NCI-H2227 treated with DMSO at 0.1 percent for 48 hours (cell line): ENCODE results near the gene LMX1A.
A peak's percentile ranks its signal among the peaks of the same experiment; 100 is the strongest.

Source experiments
- DNase-seq: peaks from one replicate; lab custom pipeline; 2025; lab: John Stamatoyannopoulos, UW

The LMX1A gene

DNA sequence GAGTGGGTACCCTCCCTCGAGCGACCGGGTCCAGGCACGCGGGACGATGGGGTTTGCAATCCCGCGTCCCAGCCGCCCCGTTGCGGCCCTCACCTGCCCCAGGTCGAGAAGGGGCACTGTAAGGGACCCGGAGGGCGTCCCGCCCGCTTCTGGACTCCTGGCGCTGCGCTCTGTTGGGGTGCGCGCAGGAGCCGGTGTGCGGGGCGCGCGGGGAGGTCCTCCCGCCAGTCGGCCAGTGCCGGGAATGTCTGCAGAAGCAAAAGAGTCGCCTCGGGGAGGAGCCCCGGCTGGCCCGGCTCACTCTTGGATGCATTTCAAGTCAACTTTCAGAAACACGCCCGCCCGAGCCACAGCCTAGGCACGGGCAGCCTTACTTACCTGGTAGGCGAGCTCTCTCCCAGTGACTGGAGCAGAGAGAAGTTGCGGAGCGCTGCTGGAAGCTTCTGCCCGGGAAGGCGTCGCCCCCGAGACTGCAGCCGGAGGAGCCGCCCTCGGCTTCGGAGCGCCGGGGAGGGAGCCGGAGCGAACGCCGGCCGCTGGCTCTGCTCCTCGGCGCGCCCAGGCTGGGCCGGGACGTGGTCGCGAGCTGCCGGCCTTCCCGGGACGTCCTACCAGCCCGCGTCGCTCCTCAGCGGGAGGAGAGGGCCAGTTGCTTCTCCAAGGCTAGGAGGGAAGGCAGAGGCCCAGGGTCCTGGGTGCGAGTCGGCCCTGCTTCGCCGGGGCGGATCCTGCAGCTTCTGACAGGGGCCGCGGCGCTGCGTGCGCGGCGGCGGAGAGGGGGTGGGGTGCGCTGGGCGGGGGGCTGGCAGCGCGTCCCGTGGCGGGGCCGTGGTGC is at the start of gene LMX1A:
LMX1A (minus strand) TSS at position 739 of the 835 bp plus-strand sequence. CDS start 1,156 bp downstream, outside the sequence.
- no peak for DNase-seq

GRCh38 chr1:165403835-165404482 is 47.4 kb upstream of the LMX1A start:
- DNase-seq: peak; percentile 30

- no peak for DNase-seq
Observed at GRCh38 chr1:165402517-165403111, 46.1 kb upstream of the LMX1A start.

DNA sequence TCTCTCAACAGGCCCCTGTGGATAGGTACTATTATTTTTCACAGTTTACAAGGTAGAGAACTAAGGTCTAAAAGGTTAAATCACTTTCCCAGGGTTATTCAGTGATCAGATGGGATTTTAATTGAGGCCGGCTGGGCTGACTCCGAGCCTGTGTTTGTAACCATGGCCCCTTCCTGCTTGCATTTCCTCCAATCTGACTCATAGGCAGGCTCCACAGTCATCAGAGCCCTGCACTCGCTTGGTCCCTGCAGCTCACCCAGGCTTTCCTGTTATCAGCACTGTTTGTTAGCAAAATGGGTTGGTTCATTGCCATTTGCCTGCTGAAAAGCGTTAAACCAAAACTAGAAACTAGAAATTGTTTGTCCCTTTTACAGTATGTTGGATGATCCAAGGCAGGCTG is 41.4 kb upstream of the LMX1A start:
- DNase-seq: no peak

GRCh38 chr1:165395901-165396300 is 39.4 kb upstream of the LMX1A start:
- DNase-seq: no peak

GRCh38 chr1:165395478-165395877 is 39.0 kb upstream of the LMX1A start:
- DNase-seq: no peak

- peak; percentile 87 for DNase-seq
Observed at GRCh38 chr1:165392634-165393571, 36.4 kb upstream of the LMX1A start.

DNA sequence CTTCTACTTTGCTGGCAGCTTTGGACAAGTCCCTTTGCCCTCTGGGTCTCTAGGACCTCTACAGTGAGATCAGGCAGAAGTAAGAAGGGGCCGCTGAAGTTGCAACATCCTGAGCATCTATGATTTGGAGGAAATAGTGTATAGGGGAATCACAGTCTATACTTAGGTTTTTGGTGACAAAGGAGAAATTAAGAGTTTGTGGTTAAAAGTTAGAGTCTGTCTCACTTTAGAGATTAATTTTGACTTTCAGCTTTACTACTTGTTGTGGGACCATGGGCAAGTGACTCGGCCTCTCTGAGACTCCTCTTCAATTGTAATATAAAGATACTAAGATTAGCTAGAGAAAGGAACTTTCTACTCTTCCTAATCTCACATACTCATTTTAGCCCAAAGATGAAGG is 33.1 kb upstream of the LMX1A start:
- no peak for DNase-seq

DNA sequence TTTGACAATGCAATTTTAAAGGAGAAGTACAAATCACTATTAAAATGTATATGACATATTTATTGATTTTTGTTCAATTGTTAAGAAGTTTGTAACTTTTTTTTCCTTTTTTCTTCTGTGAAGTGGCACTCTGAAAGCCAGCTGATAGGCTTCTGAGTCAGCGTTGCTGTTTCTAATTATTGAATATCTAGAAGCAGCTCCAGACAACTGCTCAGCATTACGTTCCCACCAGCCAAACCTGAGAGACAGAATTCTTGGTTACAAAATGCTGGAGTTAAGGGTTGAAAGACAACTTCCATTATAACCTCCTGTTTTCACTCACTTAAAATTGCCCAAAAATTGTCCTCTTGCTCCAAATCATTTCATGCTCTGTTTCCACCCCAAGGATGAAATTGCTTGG is 31.4 kb upstream of the LMX1A start:
- no peak for DNase-seq

- DNase-seq: no peak
Observed at GRCh38 chr1:165387505-165387904, 31.0 kb upstream of the LMX1A start.

- DNase-seq: no peak
Observed at GRCh38 chr1:165383599-165384405, 27.3 kb upstream of the LMX1A start.

- no peak for DNase-seq
Observed at GRCh38 chr1:165383067-165383466, 26.6 kb upstream of the LMX1A start.

DNA sequence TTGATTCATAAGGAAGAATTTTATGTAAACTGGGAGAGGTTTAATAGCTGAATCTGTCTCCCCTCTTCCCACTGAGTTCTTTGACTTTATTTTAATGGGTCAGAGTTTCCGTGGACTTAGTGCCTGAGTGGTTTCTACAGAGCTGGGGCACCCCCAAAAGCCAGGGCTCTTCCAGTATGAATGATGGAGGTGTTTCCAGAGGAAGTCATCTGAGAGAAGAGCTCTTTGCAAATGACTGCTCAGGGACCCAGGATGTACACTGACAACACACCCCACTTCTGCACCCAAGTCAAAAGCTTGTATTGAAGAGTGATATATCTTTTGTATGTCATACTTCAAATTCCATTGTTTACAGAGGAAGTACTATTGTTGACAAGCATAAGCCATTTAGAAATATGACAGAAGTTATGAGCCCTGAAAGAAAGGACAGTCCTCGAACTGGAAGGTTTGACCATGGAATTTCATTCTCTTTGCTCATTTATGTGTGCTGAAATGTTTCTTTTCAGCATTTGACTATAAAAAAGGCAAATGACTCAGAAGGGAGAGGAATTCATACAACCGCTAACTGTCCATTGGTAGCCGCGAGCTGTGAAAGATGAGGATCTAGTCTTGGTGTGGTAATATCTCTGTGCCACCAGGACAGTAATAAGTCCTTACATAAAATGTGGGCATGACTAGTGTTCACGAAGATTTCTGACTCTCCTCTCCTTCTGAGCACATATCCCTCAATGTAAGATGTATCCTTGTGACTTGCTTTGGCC is 25.4 kb upstream of the LMX1A start:
- no peak for DNase-seq

DNA sequence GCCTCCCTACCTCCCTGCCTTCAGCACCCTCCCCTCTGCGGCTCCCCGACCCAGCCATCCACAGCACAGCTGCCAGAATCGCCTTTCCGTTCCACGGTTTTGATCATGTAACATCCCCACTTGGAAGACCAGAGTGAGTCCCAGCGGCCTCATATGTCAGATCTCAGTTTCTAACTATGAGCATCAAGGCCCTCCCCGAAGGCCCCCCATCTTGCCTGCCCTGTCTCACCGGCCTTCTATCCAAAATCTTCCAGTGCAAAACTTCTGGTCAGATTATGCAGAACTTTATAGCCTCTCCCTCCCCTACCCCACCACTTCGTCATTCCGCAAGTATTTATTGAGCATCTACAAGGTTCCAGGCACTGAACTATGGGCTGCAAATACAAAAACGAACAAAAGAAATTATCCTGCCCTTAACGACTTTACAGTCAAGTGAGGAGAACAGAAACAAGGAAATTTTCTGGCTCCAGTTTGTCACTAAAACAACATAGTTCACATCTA is 20.3 kb upstream of the LMX1A start:
- no peak for DNase-seq

DNA sequence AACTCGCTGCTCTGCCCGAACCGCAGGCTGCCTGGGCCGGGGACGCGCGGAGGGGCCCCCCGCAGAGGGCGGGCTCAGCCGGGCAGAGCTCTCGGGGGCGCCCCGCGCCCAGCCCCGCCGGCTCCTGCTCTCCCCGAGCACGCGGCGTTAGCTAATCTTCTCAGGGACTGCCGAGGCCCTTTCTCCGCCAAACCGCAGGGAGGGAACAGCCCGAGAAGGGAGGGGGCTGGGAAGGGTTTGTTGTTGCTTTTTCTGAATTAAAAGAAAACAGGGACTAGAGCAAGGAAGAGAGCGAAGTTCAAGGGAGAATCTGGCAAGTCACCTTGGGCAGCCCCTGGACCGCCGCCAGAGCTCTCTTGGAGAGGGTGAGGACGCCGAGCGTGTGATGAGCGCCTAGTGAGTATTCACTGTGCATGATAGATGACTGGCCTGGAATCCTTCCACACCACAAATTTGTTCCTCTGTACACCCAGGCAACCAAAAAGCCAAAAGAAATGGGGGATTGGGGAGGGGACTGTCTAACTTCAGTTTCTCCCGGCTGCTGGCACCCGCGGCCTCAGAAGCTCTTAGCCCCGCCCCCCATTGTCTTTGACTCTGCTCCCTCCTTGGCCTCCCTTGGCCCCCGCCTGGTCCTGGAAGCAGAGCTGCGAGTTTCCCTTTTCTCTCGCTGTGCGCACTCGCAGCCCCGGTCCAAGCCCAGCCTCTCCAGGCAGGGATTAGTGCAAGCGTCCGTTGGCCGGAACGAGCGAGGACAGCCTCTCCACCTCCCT is 19.7 kb upstream of the LMX1A start:
- DNase-seq: peak; percentile 75

DNA sequence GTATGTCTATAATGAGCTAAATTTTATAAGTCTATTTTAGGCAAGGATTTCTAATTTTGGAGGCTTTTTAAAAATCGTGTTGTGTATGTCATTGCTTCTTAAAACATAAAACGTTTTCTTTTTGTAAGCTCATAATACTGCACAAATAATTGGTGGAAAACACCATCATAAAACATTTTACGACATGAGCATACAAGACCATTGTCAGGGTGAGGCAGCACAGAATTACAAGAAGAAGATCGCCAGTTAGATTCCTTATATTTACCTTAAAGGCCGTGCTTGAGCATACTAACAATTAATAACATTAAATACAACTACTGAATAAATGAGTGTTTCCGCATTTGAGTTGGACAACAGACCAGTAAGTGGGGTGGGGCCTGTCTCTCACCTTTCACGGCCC is 19.1 kb upstream of the LMX1A start:
- DNase-seq: no peak

GRCh38 chr1:165371588-165372225 is 15.2 kb upstream of the LMX1A start:
- no peak for DNase-seq

DNA sequence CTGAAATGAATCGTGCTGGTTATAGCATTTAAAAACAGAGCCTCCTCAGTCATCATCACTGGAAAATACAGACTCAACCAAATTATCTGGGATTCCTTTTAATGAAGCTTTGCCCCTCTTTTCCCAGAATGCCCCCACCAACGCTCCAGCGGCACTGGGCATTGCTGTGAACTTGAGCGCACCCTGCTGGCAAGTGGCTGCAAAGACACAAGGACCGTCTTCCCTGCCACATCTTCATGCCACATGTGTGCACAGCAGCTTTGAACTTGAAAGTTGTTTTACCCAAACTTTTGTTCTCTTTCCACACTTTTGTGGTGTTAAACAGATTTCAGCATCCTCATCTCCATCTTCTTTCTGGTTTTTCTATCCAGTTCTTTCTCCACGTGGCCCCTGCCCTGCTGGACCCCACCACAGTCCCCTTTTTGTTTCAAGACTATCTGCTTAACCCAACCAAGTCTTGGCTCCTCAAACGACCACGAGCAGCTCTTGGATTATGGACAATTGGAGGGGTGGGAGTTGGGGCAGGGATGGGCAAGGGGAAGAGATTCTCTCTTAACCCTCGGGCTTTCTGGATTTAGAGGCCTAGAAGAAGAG is 12.8 kb upstream of the LMX1A start:
- DNase-seq: peak; percentile 44
